SK-N-SH (cell line): ENCODE measurements around the gene LVRN. TPM values are rescaled to one million over a fixed set of nuclear protein-coding genes. Genes with fewer than 3 reads are reported as not detected.

Experiments
- CTCF ChIA-PET: fragments of 300-600, 350-600 bp; formaldehyde crosslinking; extraction: SDS; loops from one replicate; lab custom pipeline; 2021; lab: Yijun Ruan, JAX
- POLR2A ChIA-PET: fragments of 350-600 bp; sonication (Branson Sonifier 250); formaldehyde crosslinking; extraction: SDS; loops from one replicate; lab custom pipeline; 2020; ENCODE audit warnings: antibody characterized with exemption, inconsistent platforms; lab: Yijun Ruan, JAX
- DNase-seq: peaks from one replicate; pipeline ENCODE4 v3.0.0; 2012
- H2AFZ ChIP-seq: fragments of 200-600 bp; sonication (generic); 2 replicates; pipeline ENCODE4 v1.8.1; 2016; ENCODE audit warnings: antibody characterized with exemption, mild to moderate bottlenecking, low read depth
- H3F3A ChIP-seq: fragments of 200-600 bp; sonication (generic); replicated peaks from 2 replicates; pipeline ENCODE3; 2016; ENCODE audit warnings: antibody characterized with exemption, mild to moderate bottlenecking; ENCODE audit not compliant: insufficient read depth
- H3K27ac ChIP-seq, 2 experiments: fragments of 200-500 bp in 1 of 2; fragments of 200-600 bp in 1 of 2; sonication (Bioruptor generic) in 1 of 2; sonication (generic), shearing (Covaris generic) in 1 of 2; 2 replicates each; pipeline versions ENCODE4 v1.5.1 to v1.6.1; 2014 to 2016; ENCODE audit warnings: low read depth in 2 of 2, inconsistent platforms in 1 of 2, low read length in 1 of 2, mild to moderate bottlenecking in 1 of 2, mixed read lengths in 1 of 2
- H3K27me3 ChIP-seq: fragments of 200-600 bp; sonication (generic), shearing (Covaris generic); 2 replicates; pipeline ENCODE4 v1.6.1; 2016; ENCODE audit warnings: mixed run types; ENCODE audit not compliant: insufficient read depth
- H3K36me3 ChIP-seq, 2 experiments: fragments of 200-500 bp in 1 of 2; fragments of 200-600 bp in 1 of 2; sonication (Bioruptor generic) in 1 of 2; sonication (generic) in 1 of 2; replicated peaks in 1 of 2; 2 replicates each; pipeline versions ENCODE3 to v1.5.1; 2014 to 2016; ENCODE audit warnings: low read length in 1 of 2, mild to moderate bottlenecking in 1 of 2; ENCODE audit not compliant: insufficient read depth in 2 of 2, control insufficient read depth in 1 of 2
- H3K4me1 ChIP-seq, 2 experiments: fragments of 200-500 bp in 1 of 2; fragments of 200-600 bp in 1 of 2; sonication (Bioruptor generic) in 1 of 2; sonication (generic), shearing (Covaris generic) in 1 of 2; 2 replicates each; pipeline versions ENCODE4 v1.5.1 to v1.6.1; 2014 to 2016; ENCODE audit warnings: low read depth in 1 of 2, low read length in 1 of 2, mixed run types in 1 of 2; ENCODE audit not compliant: insufficient read depth in 2 of 2, control insufficient read depth in 1 of 2
- H3K4me2 ChIP-seq: fragments of 200-600 bp; sonication (generic), shearing (Covaris generic); 2 replicates; pipeline ENCODE4 v1.6.1; 2017; ENCODE audit warnings: mixed run types
- H3K4me3 ChIP-seq, 2 experiments: fragments of 200-500 bp in 1 of 2; fragments of 200-600 bp in 1 of 2; sonication (Bioruptor generic) in 1 of 2; sonication (generic), shearing (Covaris generic) in 1 of 2; 2 replicates each; pipeline versions ENCODE4 v1.5.1 to v1.8.1; 2014 to 2016; ENCODE audit warnings: low read depth in 2 of 2, inconsistent platforms in 1 of 2, low read length in 1 of 2, mild to moderate bottlenecking in 1 of 2, mixed read lengths in 1 of 2, moderate library complexity in 1 of 2
- H3K79me2 ChIP-seq: fragments of 200-600 bp; sonication (generic); 2 replicates; pipeline ENCODE4 v1.8.1; 2017; ENCODE audit warnings: mild to moderate bottlenecking; ENCODE audit not compliant: insufficient read depth
- H3K9ac ChIP-seq: fragments of 200-600 bp; sonication (generic); 2 replicates; pipeline ENCODE4 v1.6.1; 2017; ENCODE audit warnings: mixed run types
- H3K9me2 ChIP-seq: fragments of 200-600 bp; sonication (generic); 2 replicates; pipeline ENCODE4 v1.6.1; 2017; ENCODE audit warnings: mixed run types
- H3K9me3 ChIP-seq: fragments of 200-600 bp; sonication (generic); 2 replicates; pipeline ENCODE4 v1.6.1; 2017; ENCODE audit warnings: mixed run types, mild to moderate bottlenecking, moderate library complexity
- H4K20me1 ChIP-seq: fragments of 200-600 bp; sonication (generic); 2 replicates; pipeline ENCODE4 v1.6.1; 2017; ENCODE audit warnings: mild to moderate bottlenecking, mixed run types; ENCODE audit not compliant: insufficient read depth
- CHD2 ChIP-seq: fragments of 150-350 bp; IDR thresholded peaks from 2 replicates; pipeline ENCODE4 v1.6.1; 2018; ENCODE audit warnings: low read length; ENCODE audit not compliant: partially characterized antibody
- EZH2phosphoT487 ChIP-seq: fragments of 200-600 bp; sonication (generic); IDR thresholded peaks from 2 replicates; pipeline ENCODE4 v1.6.1; 2017; ENCODE audit warnings: low read depth, mixed run types, mild to moderate bottlenecking, antibody characterized with exemption, moderate library complexity, borderline replicate concordance
- FOXJ3 ChIP-seq: sonication (generic); formaldehyde crosslinking; IDR thresholded peaks from 2 replicates; pipeline ENCODE4 v1.5.1; 2020; ENCODE audit warnings: mild to moderate bottlenecking, missing genetic modification reagents
- MEF2A ChIP-seq: IDR thresholded peaks from 2 replicates; pipeline ENCODE4 v1.4.0; 2012; ENCODE audit warnings: low read depth, borderline replicate concordance
- MXI1 ChIP-seq: IDR thresholded peaks from 2 replicates; pipeline ENCODE4 v1.6.1; 2012; ENCODE audit warnings: mild to moderate bottlenecking, low read depth, low read length, improper control_type of control experiment
- NFIC ChIP-seq: IDR thresholded peaks from 2 replicates; pipeline ENCODE4 v1.4.0; 2012; ENCODE audit warnings: borderline replicate concordance
- NRF1 ChIP-seq: IDR thresholded peaks from 2 replicates; pipeline ENCODE4 v1.6.1; 2012; ENCODE audit warnings: low read depth, mild to moderate bottlenecking, low read length
- RAD21 ChIP-seq: IDR thresholded peaks from 2 replicates; pipeline ENCODE4 v1.6.1; 2012; ENCODE audit warnings: mild to moderate bottlenecking, low read length
- SIN3A ChIP-seq: IDR thresholded peaks from 2 replicates; pipeline ENCODE4 v1.6.1; 2012; ENCODE audit warnings: low read depth, mild to moderate bottlenecking, low read length, moderate library complexity, borderline replicate concordance
- SMC3 ChIP-seq: IDR thresholded peaks from 2 replicates; pipeline ENCODE4 v1.6.1; 2012; ENCODE audit warnings: low read depth, low read length, improper control_type of control experiment
- TAF1 ChIP-seq: IDR thresholded peaks from 2 replicates; pipeline ENCODE4 v1.6.1; 2012; ENCODE audit warnings: low read depth, mild to moderate bottlenecking, low read length, moderate library complexity, borderline replicate concordance
- TEAD4 ChIP-seq: IDR thresholded peaks from 2 replicates; pipeline ENCODE4 v1.4.0; 2012; ENCODE audit warnings: mild to moderate bottlenecking, borderline replicate concordance; ENCODE audit not compliant: insufficient read depth
- YY1 ChIP-seq: IDR thresholded peaks from 2 replicates; pipeline ENCODE4 v1.4.0; 2012; ENCODE audit warnings: low read depth, mild to moderate bottlenecking
- WGBS: methylation state at CpG from one replicate; pipeline ENCODE4 v1.1.6; 2017; ENCODE audit warnings: low lambda C conversion rate; 5-methylcytosine and 5-hydroxymethylcytosine counted together
- polyA plus RNA-seq, 3 experiments: library from polyadenylated mRNA; depleted of rRNA; stranded (reverse); fragments of >200 nt; gene quantifications; 2 replicates each; pipeline ENCODE4 v1.2.3, GENCODE V29; 2012
- TF ChIP-seq, protein P1 (sequence below): fragments of 200-600 bp; sonication (generic); IDR thresholded peaks from 2 replicates; pipeline ENCODE4 v1.6.1; 2017; ENCODE audit warnings: antibody characterized with exemption, mild to moderate bottlenecking, moderate library complexity
- TF ChIP-seq, protein P2 (sequence below): IDR thresholded peaks from 2 replicates; pipeline ENCODE4 v1.4.0; 2012; ENCODE audit warnings: low read depth, borderline replicate concordance
- TF ChIP-seq, protein P3 (sequence below): IDR thresholded peaks from 2 replicates; pipeline ENCODE4 v1.6.1; 2012; ENCODE audit warnings: mild to moderate bottlenecking, low read depth, low read length, moderate library complexity
- TF ChIP-seq, protein P4 (sequence below): fragments of 150-350 bp; IDR thresholded peaks from 2 replicates; pipeline ENCODE4 v1.6.1; 2016; ENCODE audit warnings: mild to moderate bottlenecking, low read depth, low read length

The LVRN gene
- polyA plus RNA-seq, 1 of the 3 experiments (the other 2 are of a cell fraction), result 0.10 TPM

DNA sequence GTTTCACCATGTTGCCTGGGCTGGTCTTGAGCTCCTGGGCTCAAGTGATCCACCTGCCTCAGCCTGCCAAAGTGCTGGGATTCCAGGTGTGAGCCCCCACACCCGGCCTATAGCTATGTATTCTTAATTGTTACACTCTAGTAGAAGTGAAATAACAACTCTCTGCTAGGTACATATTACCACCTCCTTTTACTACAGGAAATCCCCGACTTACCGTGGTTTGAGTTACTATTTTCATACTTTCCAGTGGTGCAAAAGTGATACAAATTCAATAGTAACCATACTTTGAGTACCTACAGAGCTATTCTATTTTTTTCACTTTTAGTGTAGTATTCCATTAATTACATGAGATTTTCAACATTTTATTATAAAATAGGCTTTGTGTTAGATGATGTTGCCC is 70.7 kb downstream of the LVRN start (continued):
- TF ChIP-seq SIN3A (no peak), RAD21 (no peak), CHD2 (no peak)

DNA sequence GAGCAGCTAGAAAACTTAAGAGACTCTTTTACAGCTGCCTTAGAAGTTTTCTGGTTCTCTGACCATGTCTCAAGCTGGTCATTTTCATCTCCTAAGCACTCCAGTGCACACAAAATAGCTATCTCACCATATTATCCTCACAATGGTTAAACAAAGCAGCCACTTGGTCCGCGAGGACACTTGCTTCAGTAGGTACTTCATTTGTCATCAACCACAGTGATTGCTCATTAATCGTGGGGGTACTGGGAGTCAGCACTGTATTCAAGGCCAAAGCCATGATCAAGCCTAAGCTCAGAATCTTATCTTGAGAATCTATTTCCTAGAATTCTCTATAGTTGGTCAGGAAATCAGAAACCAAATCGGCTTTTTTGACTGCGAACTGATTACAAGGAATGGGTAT is 72.8 kb downstream of the LVRN start:
- H3K27me3 ChIP-seq, result no peaks in the 10 kb centered on the region; the same call in 1 of the 2 replicates
- no peak for DNase-seq
- H3K4me3 ChIP-seq, result no peak overlapping the region
- H3K9me3 ChIP-seq, result no peaks in the 10 kb centered on the region
- TF ChIP-seq EZH2phosphoT487, result no peak
- no peak for TF ChIP-seq FOXJ3 (CRISPR knock-in tag)
- TF ChIP-seq TEAD4, result no peak
- no peak for TF ChIP-seq CHD2
- TF ChIP-seq TAF1, result no peak
- no peak for TF ChIP-seq MXI1
- TF ChIP-seq MEF2A, result no peak
- TF ChIP-seq SMC3, result no peak
- TF ChIP-seq NFIC, result no peak
- TF ChIP-seq, protein P1, sequence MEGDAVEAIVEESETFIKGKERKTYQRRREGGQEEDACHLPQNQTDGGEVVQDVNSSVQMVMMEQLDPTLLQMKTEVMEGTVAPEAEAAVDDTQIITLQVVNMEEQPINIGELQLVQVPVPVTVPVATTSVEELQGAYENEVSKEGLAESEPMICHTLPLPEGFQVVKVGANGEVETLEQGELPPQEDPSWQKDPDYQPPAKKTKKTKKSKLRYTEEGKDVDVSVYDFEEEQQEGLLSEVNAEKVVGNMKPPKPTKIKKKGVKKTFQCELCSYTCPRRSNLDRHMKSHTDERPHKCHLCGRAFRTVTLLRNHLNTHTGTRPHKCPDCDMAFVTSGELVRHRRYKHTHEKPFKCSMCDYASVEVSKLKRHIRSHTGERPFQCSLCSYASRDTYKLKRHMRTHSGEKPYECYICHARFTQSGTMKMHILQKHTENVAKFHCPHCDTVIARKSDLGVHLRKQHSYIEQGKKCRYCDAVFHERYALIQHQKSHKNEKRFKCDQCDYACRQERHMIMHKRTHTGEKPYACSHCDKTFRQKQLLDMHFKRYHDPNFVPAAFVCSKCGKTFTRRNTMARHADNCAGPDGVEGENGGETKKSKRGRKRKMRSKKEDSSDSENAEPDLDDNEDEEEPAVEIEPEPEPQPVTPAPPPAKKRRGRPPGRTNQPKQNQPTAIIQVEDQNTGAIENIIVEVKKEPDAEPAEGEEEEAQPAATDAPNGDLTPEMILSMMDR, result no peak
- TF ChIP-seq, protein P2, sequence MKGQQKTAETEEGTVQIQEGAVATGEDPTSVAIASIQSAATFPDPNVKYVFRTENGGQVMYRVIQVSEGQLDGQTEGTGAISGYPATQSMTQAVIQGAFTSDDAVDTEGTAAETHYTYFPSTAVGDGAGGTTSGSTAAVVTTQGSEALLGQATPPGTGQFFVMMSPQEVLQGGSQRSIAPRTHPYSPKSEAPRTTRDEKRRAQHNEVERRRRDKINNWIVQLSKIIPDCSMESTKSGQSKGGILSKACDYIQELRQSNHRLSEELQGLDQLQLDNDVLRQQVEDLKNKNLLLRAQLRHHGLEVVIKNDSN, result no peak
- no peaks in the 10 kb centered on the region for H3K4me1 ChIP-seq
- no peaks in the 10 kb centered on the region for H3K36me3 ChIP-seq
- no peak overlapping the region for H3K27ac ChIP-seq
- CTCF ChIA-PET, result interaction anchor here (2.7 kb wide), 1 partner anchor 33 kb away, joined by 12 read pairs; no protein-coding TSS in a partner anchor
- H2AFZ ChIP-seq, result no peak overlapping the region
- no peak overlapping the region for H3K4me2 ChIP-seq
- no peaks in the 10 kb centered on the region for H4K20me1 ChIP-seq
- no peak overlapping the region for H3K9ac ChIP-seq
- H3K9me2 ChIP-seq, result no peaks in the 10 kb centered on the region
- no peaks in the 10 kb centered on the region for H3F3A ChIP-seq
- H3K79me2 ChIP-seq, result no peaks in the 10 kb centered on the region
- POLR2A ChIA-PET, result no interaction called here
- WGBS, result 75% methylated on average over 5 of the region's 5 CpGs

DNA sequence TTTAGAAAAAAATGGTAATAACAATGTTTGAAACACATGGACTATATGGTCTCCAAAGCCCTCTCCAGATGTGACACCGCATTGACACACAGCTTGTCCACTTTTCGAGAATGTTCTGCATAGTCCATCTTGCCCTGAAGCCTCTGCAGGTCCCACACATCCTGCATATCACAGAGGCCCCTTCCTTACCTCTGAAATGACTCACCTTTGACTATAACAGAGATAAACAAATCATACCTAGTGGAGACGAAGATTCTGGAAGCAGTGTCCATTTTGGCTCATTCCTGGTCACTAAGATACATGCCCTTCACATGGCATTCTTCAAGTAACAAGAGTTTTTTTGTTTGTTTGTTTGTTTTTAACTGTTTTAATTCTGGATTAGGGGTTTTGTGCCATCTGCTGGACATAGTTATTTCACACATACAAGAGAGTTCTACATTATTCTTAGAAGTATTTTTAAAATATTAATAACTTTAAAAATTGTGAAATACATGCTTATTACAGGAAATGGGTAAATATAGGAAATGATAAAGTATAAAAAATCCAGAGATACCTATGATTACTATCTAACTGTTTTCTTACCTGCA is 75.1 kb downstream of the LVRN start:
- H3F3A ChIP-seq, result no peaks in the 10 kb centered on the region
- H2AFZ ChIP-seq, result no peak overlapping the region
- ChIA-PET POLR2A (no interaction called here), CTCF (interaction anchor here (1.6 kb wide), 1 partner anchor 149 kb away, joined by 4 read pairs; no protein-coding TSS in a partner anchor)
- DNase-seq, result no peak
- H3K27me3 ChIP-seq, result no peaks in the 10 kb centered on the region; the same call in 1 of the 2 replicates
- H4K20me1 ChIP-seq, result no peaks in the 10 kb centered on the region
- no peak overlapping the region for H3K4me3 ChIP-seq
- H3K27ac ChIP-seq, result no peak overlapping the region
- H3K9me2 ChIP-seq, result no peaks in the 10 kb centered on the region
- no peak overlapping the region for H3K9ac ChIP-seq
- H3K4me1 ChIP-seq, result no peaks in the 10 kb centered on the region
- H3K4me2 ChIP-seq, result no peak overlapping the region
- H3K79me2 ChIP-seq, result no peaks in the 10 kb centered on the region
- 32% methylated on average over 3 of the region's 3 CpGs for WGBS
- H3K36me3 ChIP-seq, result no peaks in the 10 kb centered on the region
- no peaks in the 10 kb centered on the region for H3K9me3 ChIP-seq
- TF ChIP-seq FOXJ3 (CRISPR knock-in tag), result no peak
- TF ChIP-seq YY1, result no peak
- TF ChIP-seq TEAD4, result no peak
- TF ChIP-seq, protein P3, sequence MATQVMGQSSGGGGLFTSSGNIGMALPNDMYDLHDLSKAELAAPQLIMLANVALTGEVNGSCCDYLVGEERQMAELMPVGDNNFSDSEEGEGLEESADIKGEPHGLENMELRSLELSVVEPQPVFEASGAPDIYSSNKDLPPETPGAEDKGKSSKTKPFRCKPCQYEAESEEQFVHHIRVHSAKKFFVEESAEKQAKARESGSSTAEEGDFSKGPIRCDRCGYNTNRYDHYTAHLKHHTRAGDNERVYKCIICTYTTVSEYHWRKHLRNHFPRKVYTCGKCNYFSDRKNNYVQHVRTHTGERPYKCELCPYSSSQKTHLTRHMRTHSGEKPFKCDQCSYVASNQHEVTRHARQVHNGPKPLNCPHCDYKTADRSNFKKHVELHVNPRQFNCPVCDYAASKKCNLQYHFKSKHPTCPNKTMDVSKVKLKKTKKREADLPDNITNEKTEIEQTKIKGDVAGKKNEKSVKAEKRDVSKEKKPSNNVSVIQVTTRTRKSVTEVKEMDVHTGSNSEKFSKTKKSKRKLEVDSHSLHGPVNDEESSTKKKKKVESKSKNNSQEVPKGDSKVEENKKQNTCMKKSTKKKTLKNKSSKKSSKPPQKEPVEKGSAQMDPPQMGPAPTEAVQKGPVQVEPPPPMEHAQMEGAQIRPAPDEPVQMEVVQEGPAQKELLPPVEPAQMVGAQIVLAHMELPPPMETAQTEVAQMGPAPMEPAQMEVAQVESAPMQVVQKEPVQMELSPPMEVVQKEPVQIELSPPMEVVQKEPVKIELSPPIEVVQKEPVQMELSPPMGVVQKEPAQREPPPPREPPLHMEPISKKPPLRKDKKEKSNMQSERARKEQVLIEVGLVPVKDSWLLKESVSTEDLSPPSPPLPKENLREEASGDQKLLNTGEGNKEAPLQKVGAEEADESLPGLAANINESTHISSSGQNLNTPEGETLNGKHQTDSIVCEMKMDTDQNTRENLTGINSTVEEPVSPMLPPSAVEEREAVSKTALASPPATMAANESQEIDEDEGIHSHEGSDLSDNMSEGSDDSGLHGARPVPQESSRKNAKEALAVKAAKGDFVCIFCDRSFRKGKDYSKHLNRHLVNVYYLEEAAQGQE, result no peak
- no peak for TF ChIP-seq EZH2phosphoT487
- no peak for TF ChIP-seq SMC3
- TF ChIP-seq, protein P4, sequence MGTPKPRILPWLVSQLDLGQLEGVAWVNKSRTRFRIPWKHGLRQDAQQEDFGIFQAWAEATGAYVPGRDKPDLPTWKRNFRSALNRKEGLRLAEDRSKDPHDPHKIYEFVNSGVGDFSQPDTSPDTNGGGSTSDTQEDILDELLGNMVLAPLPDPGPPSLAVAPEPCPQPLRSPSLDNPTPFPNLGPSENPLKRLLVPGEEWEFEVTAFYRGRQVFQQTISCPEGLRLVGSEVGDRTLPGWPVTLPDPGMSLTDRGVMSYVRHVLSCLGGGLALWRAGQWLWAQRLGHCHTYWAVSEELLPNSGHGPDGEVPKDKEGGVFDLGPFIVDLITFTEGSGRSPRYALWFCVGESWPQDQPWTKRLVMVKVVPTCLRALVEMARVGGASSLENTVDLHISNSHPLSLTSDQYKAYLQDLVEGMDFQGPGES, result no peak
- no peak for TF ChIP-seq MEF2A
- TF ChIP-seq NRF1, result no peak
